ENCODE measurements around the gene FASTK.
A peak's percentile ranks its signal among the peaks of the same experiment; 100 is the strongest.

The FASTK gene, protein sequence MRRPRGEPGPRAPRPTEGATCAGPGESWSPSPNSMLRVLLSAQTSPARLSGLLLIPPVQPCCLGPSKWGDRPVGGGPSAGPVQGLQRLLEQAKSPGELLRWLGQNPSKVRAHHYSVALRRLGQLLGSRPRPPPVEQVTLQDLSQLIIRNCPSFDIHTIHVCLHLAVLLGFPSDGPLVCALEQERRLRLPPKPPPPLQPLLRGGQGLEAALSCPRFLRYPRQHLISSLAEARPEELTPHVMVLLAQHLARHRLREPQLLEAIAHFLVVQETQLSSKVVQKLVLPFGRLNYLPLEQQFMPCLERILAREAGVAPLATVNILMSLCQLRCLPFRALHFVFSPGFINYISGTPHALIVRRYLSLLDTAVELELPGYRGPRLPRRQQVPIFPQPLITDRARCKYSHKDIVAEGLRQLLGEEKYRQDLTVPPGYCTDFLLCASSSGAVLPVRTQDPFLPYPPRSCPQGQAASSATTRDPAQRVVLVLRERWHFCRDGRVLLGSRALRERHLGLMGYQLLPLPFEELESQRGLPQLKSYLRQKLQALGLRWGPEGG

DNA sequence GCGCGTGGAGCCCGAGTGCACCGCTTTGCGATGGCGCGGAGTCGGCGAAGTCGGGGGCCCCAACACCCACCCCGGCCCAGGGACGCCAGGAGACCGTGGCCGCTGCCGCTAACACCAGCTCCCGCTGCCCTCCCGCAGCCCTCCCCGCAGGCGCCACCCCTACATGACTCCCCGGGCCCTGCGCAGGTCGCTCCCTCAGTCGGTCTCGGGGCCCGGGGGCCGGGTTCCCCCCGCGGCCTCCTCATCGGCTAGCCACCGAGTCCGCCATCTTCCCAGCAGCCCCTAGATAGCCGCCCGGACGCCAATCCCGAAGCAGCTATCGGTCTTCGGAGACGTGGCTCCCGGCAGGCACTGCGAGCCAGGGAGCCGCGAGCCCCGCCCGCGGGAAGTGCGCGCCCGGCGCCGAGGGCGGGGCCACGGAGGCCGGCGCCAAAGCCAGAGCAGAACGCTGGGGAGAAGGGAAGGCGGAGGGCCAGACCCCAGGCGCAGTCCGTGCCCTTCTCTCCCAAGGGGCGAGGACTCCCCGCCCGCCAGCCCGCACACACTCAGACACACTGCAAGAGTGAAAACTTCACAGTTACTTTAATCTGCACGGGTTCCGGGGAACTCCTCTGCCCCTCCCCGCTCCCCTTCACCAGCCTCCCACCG is at the start of gene FASTK:
Gene FASTK, minus strand, starts transcription at position 288 of the 648 bp plus-strand sequence. Its CDS starts 43 bp downstream, at position 245.
- peak; percentile 75 for DNase-seq

DNA sequence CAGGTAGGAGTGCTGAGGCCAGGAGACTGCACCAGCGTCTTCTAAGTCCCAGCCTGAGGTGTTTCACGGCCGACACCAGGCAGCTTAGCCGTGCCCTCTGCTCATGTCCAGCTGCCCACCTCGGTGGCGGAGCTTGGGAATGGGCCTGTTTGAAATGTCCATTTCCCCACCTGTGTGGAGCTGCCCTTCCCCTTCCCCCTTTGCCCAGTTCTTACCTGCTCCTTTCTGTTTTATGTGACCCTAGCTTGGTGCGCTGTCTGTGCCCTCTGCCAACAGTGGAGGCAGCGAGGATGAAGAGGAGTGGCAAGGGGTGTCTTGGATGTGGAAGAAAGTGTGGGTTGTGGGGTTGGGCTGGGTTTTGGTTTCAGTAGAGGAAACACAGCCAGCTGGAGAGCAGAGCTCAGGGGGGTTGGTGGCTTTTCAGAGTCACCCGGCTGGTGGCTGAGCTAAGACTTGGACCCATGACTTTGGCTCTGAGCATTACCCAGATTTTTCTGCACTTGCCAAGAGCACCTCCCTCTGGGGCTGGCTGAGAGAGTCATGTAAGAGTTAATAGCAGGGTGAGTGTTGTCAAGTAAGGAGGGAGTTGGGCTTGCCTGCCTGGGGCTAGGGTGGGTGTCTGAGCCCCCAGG is 49.5 kb upstream of the FASTK start:
- DNase-seq = no peak

GRCh38 chr7:151129117-151129959 is 48.7 kb upstream of the FASTK start:
- DNase-seq = no peak

DNA sequence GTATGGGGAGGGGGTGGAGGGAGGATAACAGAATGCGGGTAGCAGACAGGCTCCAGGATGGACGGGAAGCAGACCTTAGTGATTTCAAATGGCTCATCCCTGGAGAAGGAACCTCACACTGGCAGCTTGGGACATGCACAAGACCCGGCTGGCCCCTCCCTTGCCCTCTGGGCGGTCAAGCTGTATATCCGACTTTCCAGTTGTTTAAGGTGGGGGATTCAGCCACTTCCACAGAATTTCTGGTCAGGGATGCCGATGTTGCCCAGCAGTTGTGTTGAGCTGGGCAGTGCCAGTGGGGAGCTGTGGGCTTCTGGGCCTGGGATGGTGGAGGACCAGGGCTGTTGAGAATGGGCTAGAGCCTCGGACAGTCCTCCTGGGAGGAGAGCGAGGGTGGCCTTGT is 48.1 kb upstream of the FASTK start:
- DNase-seq = no peak

GRCh38 chr7:151128144-151128543 is 47.5 kb upstream of the FASTK start:
- no peak for DNase-seq

- no peak for DNase-seq
Measured at GRCh38 chr7:151126491-151127137, 46.0 kb upstream of the FASTK start.

GRCh38 chr7:151125846-151126481 is 45.4 kb upstream of the FASTK start:
- no peak for DNase-seq

DNA sequence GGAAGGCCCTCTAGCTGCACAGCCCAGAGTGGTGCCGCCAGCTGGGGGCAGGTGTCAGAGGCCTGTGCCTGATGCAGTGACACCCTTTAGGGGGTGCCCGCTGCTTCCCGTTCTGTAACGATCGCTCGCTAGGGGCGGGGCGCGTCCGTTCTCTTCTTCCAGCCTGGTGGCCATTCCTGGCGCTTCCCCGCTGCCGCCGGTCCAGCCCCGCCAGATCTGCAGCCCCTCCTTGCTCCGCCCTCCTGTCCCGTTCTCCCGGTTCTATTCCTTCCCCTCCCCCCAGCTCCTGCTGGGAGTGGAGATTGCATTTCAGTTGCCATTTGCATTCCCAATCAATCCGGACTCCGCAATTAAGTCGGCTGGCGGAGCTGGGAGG is 44.8 kb upstream of the FASTK start:
- no peak for DNase-seq

DNA sequence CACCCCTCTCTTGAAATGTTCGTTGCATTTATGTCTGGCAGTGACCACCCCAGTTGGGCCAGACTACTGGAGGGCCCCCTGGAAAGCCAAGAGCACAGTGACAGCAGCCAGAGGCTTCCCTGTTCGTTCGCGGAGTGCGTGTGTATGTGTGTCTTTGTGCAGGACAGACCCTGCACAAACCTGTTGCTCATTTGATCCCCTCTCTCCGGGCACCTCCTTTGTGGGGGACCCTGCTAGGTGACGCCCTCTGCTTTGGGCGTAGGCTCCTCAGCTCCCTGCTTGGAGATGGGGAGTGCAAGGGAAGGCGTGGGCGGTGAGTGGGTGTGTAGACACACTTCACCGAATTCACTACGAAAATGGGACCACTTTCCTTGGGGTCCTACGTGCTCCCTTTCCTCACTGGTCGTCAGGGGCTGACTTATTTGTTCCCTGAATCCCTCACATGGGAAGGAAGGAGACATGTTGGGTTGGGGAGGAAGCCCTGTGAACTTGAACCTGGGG is 44.3 kb upstream of the FASTK start:
- DNase-seq = no peak

DNA sequence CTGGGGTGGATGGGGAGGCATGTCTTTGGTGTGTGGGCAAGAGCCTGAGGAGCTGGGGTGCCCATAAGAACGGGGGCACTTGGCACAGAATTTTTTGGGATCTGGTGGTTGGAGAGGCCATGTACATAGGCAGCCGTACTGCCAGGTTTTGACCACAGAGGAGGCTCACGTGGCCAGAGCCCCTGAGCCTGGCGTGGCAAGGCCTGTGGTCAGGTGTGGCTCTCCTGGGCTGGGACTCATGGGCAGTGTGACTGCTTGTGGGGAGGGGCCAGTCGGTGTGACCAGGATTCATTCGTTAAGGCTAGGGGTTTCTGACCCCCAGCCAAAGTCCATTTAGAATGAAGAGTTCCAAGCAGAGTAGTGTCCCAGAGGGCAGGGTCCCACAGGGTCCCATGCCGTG is 43.9 kb upstream of the FASTK start:
- DNase-seq = no peak

- peak; percentile 76 for DNase-seq
Measured at GRCh38 chr7:151123822-151124464, 43.3 kb upstream of the FASTK start.

DNA sequence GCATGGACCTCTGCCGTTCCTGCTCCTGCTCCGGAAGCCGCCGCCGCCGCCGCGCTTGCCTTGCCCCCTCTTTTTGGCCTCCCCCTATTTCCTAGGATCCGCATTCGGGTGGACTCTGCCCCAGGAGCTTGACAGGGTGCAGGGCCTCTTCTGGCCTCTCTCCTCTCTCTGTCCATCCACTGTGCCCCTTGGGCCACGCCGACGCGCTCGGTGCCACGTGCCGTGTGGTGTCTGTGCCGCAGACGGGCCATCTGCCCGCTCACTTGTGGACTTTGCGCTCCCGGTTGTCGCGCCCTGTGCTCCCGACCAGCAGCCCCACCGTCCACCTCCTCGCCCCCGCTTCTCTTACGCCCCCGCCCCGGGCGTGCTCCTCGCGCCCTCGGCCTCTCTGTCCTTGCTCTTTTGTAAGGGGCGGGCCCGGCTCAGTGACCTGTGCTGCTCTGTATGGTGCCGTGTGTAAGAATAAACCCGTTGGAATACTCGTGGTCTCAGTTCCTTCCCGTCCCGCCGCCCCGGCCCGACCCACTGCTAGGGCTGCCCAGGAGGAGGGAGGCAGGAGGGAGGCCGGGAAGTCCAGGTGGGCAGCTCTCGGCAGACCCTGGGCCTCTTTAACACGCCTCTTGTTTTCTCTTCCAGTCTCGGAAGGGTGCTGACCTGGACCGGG is 42.7 kb upstream of the FASTK start:
- no peak for DNase-seq

DNA sequence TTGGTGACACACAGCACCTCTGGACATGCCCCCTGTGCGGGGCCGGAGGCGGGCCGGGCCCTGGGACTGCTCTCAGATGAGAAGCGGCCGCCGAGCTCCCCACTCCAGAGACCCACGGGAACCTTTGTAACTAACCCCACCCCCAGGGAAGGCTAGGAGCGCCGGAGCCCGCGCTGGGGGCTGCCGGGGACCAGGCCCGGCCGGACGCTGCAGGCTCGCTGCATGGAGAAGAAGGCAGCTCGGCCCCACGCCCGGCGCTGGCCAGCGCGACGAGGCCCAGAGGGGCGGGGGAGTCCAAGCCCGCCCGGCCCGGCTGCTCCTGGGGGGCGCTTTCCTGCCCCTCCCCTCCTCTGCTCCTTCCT is 42.2 kb upstream of the FASTK start:
- DNase-seq = no peak

DNA sequence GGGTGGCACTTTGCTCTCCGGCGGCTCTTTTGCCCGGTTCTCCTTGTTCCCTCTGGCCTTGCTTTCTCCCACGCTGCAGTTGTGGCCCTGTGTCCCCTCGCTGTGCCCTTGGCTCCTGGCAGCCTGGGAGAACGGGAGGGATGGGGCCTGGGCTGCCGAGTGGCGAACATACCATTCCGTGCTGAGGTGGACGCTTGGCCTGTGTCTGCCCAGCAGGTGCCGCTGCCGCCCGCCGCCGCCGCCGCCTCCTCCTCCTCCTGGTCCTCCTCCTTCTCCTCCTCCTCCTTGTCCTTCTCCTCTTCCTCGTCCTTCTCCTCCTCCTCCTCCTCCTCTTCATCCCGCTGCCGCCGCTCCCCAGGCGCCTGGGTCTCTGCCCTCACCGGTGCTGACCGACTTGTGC is 41.7 kb upstream of the FASTK start:
- no peak for DNase-seq

DNA sequence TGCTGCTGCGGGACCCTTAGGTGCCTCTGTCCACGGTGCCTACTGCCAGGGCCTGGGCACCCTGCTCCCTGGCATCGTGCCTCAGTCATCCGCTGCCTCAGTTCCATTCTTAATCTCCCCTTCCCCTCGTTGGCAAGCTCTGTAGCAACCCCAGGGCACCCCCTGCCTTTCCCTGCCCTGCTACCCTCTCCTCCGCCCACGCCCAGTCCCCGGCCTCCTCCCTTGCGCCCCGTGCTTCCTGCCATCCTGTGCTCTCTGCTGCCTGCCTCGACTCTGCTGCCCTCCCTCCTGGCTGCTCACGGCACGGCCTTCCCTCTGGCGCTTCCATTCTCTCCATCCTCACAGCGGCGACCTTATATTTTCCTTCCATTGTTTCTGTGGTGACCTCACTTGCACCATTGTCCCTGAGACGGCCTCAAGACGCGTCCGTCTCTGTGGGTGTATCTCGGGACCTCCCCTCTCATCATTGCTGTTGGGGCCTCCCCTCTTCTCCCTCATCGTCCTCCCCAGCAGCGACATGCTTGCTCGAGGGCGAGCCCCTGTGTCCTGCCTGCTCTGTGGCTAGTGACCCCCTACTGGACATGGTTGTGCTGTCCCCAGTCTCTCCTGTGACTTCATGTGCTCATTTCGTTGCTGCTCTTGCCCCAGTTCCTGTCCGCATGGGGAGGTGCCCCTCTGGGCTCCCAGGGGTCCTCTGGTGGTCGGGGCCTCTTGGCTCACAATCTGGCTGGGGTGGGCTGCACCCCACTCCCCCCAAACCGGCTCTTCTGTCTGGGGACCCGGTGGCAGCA is 41.0 kb upstream of the FASTK start:
- no peak for DNase-seq

DNA sequence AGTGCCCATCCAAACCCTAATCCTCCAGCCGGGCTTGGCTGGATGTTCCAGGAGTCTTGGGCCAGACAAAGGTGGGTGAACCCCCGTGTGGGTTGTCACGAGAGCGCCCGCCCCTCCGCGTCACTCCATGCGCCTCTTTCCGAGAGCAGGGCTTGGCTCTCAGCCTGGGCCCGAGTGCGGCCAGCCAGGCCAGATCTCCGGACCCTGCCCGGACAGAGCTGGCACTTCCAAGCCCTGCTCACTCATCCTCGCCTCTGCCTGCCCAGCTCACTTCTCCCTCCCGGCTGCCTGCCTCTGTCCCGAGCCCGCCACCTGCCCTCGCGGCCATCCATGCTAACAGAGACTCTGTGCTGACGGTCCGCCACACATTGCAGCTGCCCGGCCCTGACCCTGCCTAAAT is 40.3 kb upstream of the FASTK start:
- no peak for DNase-seq

DNA sequence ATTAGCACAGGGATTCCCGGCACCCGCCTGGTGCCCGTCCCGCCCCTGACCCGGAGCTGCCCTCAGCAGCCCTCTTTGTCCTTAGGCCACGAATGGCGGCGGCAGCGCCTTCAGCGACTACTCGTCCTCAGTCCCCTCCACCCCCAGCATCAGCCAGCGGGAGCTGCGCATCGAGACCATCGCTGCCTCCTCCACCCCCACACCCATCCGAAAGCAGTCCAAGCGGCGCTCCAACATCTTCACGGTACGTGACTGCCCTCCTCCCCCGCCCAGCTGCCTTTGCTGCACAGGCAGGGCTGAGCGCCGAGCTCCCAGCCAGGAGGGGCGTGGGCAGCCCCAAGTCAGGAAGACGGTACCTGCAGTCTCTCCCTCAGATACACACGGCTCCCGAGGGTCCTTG is 39.3 kb upstream of the FASTK start:
- no peak for DNase-seq

GRCh38 chr7:151119055-151119415 is 38.4 kb upstream of the FASTK start:
- no peak for DNase-seq

DNA sequence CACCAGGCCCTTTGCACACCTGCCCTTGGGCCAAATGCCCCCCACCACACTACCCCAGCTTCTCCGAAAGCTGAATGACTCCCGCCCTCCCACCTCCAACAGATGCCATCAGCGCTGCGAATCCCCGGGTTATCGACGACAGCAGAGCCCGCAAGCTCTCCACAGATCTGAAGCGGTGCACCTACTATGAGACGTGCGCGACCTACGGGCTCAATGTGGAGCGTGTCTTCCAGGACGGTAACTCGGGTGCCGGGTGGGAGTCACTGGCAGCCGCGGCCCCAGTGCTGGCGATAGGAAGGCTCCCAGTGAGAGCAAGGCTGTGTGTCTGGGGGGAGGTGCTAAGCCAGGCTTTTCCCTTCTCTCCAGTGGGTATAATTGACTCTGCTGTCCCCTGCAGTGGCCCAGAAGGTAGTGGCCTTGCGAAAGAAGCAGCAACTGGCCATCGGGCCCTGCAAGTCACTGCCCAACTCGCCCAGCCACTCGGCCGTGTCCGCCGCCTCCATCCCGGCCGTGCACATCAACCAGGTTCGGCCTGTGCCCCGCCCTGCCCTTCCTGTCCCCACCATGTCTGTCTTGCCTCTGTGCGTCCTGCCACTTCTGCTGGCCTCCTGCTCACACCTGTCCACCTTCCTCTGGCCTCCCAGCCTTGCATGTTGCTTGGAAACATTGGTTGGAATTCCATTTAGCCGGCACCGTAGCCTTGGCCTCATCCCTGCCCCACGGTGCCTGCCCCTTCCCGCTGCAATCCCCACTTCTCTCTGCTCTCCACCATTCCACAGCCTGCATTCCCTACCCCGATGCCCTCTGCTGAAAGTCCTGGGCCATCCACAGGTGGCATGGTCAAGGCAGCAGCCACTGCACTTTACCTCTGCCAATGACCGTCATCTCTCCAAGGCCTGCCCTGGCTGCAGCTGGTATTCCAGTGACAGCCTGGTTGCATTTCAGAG is 37.8 kb upstream of the FASTK start:
- no peak for DNase-seq
